GM21515 (cell line): ENCODE measurements around the gene ARHGEF4.

Experiments used
- ATAC-seq: cut with Tn5 transposase; IDR thresholded peaks from one replicate; pipeline ENCODE4 v1.9.1; 2021; ENCODE audit not compliant: unreplicated experiment

Gene ARHGEF4

DNA sequence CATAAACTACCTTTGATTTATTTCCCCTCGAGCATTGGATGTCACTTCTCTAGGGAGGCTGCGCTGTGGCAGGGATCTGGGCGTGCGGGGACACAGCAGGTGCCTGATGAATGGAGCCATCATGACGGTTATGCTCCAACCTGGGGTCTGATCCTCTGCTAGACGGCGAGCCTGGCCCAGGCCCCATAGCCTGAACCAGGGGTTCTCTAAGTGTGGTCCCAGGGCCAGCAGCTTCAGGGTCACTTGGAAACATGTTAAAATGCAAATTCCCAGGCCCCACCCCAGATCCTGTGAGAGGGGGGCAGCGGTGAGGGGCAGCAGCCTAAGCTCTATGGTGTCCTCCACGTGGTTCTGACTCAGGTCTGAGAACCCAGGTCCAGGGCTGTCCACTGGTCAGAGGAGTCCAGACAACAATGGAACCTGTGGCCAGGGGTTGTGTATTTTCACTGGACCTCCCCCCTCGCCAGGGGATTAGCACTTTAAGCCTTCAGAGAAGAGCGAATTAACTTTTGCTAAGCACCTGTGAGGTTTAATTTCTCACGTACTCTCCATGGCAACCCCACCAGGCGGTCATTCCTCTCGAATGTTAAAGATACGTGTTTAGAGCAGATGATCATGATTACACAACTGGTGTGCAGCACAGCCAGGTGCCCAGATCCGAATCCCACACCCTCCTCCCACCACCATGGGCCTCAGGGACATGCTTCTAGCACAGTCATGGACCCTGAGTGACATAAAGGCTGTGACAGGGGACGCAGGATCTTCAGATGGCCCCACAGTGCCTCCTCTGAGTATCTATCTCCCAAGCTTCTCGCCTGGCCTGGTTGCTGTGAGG, 1.6 kb upstream of the ARHGEF4 start:
- ATAC-seq: no peak

- ATAC-seq: no peak
These were observed 1.0 kb upstream of the ARHGEF4 start for GRCh38 chr2:130835766-130836015.

- ATAC-seq: no peak
These were observed 579 bp downstream of the ARHGEF4 start for GRCh38 chr2:130837175-130837810.

DNA sequence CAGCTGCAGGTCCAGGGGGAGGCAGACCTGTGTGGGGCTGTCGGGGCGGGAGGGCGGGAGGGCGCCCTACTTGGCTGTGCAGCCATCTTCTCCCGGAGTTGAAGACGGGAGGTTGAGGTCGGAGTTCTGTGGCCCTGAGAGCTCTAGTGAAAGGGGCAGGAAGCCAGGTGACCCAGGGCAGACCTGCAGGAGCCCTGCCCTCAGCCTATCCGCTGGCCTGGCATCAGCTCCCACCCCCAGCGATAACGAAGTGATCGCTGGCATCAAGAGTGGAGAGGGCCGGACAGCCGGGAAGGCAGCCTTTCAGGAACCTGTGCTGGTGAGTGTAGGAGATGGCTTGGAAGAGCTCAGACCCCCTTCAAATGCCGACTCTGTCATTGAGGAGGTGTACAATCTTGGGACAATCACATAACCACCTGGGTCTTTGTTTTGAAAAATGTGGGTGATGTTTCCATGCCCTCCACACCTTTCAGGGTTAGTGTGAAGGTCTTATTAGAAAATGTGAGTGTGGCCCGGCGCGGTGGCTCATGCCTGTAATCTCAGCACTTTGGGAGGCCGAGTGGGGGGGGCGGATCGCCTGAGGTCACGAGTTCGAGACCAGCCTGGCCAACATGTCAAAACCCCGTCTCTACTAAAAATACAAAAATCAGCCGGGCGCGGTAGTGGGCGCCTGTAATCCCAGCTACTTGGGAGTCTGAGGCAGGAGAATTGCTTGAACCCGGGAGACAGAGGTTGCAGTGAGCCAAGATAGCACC, 1.3 kb downstream of the ARHGEF4 start:
- ATAC-seq: no peak

DNA sequence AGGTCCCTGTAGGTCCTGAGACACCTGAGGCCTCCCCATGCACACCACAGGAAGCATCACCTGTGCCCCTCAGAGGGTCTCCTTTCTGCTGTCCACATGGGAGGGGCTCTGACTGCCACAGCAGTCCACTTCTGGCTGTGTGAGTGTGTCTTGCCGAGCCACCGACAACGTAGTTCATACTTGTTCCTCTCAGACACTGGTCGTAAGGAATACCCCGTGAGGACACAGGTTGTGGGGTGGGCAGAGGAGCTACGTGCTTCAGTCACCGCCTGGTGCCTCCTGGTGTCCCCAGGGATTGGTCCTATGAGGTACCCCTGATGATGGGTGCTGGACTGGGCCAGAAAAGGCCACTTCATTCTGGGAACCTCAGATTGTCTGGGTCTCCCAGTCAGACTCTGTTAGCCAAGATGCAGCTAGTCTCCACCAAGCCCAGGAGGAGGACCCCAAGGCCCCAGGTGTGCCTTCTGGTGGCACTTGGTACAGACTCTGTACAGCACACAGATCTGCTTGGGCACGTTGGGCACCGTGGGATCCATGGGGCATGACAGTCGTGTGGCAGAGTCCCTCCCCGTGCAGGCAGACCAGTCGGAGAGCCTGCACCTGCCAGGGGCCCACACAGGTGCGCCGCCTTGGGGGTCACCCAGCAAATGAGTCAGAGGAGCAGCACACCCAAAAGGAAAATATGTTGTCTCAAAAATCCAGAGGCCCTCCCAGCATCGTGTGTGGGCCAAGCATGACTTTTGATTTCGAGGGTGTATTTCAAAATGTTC, 2.5 kb downstream of the ARHGEF4 start:
- ATAC-seq: no peak

DNA sequence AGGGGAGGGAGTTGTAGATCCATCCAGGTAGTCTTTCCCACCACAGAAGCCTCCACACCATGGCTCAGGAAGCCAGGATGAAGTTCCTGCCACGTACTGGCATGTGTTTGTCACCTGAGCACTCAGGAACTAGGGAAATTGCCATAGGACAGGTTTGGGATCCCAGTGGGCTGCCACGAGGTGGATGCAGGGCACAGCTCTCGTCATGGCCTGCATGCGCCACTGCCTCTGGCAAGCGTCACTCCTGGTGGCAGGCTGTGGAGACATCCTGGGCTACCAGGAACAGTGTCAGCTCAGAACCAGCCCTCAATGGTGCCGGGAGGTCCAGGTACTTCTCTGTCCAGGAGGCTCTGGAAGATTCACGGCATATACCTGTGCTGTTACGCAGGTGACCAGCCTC, 3.8 kb downstream of the ARHGEF4 start:
- no peak for ATAC-seq

DNA sequence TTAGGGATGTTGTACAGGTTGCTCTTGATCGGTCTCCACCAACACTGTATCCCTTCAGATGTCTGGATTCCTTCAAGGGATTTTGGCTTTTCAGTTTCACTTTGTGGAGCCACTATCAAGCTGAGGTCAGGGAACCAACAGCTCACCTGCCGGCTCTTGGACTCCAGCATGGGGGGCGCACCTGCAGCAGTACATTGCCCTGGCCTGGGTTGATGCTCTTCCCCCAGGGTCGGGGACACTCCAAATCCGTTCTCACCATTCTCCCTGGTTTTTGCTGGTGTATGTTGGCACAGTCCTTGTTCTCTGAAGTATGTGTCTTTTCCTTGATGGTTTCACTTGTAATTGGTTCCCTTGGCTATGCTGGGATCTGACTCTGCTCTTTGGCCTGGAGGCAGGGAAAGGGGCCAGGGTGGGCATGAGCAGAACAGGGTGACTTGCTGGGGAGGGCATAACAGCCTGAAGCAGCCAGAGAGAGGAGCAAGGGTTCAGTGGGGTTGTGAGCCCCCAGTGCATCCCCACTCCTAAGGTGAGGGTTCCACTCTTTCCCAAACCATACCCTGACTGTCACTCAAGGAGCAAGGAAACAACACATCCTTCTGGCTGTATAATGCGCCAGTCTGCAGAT, 5.1 kb downstream of the ARHGEF4 start:
- no peak for ATAC-seq

DNA sequence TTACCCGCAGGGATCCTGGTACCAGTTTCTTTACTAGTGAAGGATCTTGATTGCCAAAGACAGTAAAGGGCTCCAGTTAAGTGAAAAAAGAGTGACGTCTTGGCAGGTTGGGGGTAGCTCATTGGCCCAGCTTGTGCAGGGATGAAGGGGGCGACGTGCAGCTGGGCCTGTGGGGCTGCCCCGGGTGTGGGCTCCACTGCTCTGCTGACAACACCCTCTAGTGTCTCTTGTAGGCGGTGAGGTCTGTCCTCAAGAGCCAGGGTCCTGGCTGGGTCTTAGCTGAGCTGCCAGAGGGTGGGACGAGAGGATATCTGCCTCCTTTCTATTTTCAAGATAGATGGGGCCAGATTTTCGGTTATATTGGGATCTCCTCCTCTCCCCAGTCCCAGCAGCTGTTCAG, 6.1 kb downstream of the ARHGEF4 start:
- no peak for ATAC-seq

GRCh38 chr2:130843321-130843985, 6.7 kb downstream of the ARHGEF4 start:
- no peak for ATAC-seq

- no peak for ATAC-seq
These were observed 7.4 kb downstream of the ARHGEF4 start for GRCh38 chr2:130844161-130844560.

DNA sequence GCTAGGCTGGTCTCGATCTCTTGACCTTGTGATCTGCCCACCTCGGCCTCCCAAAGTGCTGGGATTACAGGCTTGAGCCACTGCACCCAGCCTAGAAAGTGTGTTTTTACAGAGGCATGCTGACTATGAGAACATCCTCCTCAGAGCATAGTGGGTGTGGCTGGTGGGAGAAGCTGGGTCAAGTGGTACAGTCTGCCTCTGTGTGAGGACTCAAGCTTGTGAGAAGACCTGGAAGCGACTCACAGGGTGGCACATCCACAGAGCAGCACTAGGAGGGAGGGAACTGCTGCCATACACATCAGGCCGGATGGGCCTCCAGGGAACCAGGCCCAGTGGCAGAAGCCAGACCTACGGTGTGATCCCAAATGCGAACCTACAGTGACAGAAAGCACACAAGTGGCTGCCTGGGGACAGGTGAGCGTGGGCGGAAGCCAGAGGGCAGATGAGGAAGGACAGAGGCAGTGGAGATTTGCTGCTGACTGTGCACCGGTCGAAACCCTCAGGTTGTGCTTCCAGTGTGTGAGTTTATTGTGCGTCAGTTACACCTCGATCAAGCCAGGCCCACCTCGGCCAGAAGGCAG, 8.9 kb downstream of the ARHGEF4 start:
- no peak for ATAC-seq

- ATAC-seq: no peak
These were observed 9.5 kb downstream of the ARHGEF4 start for GRCh38 chr2:130846233-130846632.

DNA sequence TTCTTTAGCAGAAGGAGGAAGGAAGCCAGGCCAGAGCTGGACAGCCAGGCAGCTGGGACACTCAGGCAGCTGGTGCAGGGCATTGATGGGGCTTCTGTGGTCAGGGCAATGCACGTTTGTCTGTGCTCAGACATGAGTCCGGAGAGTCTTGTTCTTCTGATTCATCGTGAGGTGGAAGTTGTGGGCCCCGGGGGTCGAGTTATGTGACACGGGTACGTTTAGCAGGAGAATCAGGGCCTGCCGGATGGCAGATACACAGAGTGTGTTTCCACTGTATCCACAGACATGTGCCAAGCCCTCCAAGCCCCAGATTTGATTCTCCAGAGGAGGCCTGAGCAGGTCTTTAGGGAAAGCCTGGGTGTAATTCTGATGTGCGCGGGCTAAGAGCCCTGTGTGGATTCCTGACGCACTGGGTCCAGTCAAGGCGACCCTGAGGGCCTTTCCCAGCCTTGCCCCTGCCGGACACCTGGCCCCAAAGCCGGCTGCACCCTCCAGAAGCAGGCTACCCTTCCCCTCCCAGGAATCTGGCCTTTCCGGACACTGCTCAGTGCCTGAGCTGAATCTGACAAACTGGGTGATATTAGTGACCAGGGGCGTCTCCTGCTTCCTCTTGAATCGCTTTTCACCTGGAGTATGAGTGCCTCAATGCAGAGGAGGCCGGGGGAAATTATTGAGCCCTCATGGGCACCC, 10.1 kb downstream of the ARHGEF4 start:
- ATAC-seq: no peak

- ATAC-seq: no peak
These were observed 11.2 kb downstream of the ARHGEF4 start for GRCh38 chr2:130847776-130848525.

- ATAC-seq: no peak
These were observed 12.0 kb downstream of the ARHGEF4 start for GRCh38 chr2:130848526-130849210.

GRCh38 chr2:130849896-130850787, 13.4 kb downstream of the ARHGEF4 start:
- no peak for ATAC-seq
